SK-N-SH (cell line): ENCODE data around the gene FOXO1. TPM values are rescaled to one million over a fixed set of nuclear protein-coding genes. Genes with fewer than 3 reads are reported as not detected.
A peak's percentile ranks its signal among the peaks of the same experiment; 100 is the strongest.

Source experiments
- CTCF ChIA-PET: fragments of 300-600, 350-600 bp; formaldehyde crosslinking; extraction: SDS; loops from one replicate; lab custom pipeline; 2021; lab: Yijun Ruan, JAX
- POLR2A ChIA-PET: fragments of 350-600 bp; sonication (Branson Sonifier 250); formaldehyde crosslinking; extraction: SDS; loops from one replicate; lab custom pipeline; 2020; ENCODE audit warnings: antibody characterized with exemption, inconsistent platforms; lab: Yijun Ruan, JAX
- DNase-seq: peaks from one replicate; pipeline ENCODE4 v3.0.0; 2012
- H2AFZ ChIP-seq: fragments of 200-600 bp; sonication (generic); 2 replicates; pipeline ENCODE4 v1.8.1; 2016; ENCODE audit warnings: antibody characterized with exemption, mild to moderate bottlenecking, low read depth
- H3F3A ChIP-seq: fragments of 200-600 bp; sonication (generic); replicated peaks from 2 replicates; pipeline ENCODE3; 2016; ENCODE audit warnings: antibody characterized with exemption, mild to moderate bottlenecking; ENCODE audit not compliant: insufficient read depth
- H3K27ac ChIP-seq, 2 experiments: fragments of 200-500 bp in 1 of 2; fragments of 200-600 bp in 1 of 2; sonication (Bioruptor generic) in 1 of 2; sonication (generic), shearing (Covaris generic) in 1 of 2; 2 replicates each; pipeline versions ENCODE4 v1.5.1 to v1.6.1; 2014 to 2016; ENCODE audit warnings: low read depth in 2 of 2, inconsistent platforms in 1 of 2, low read length in 1 of 2, mild to moderate bottlenecking in 1 of 2, mixed read lengths in 1 of 2
- H3K27me3 ChIP-seq: fragments of 200-600 bp; sonication (generic), shearing (Covaris generic); 2 replicates; pipeline ENCODE4 v1.6.1; 2016; ENCODE audit warnings: mixed run types; ENCODE audit not compliant: insufficient read depth
- H3K36me3 ChIP-seq, 2 experiments: fragments of 200-500 bp in 1 of 2; fragments of 200-600 bp in 1 of 2; sonication (Bioruptor generic) in 1 of 2; sonication (generic) in 1 of 2; replicated peaks in 1 of 2; 2 replicates each; pipeline versions ENCODE3 to v1.5.1; 2014 to 2016; ENCODE audit warnings: low read length in 1 of 2, mild to moderate bottlenecking in 1 of 2; ENCODE audit not compliant: insufficient read depth in 2 of 2, control insufficient read depth in 1 of 2
- H3K4me1 ChIP-seq, 2 experiments: fragments of 200-500 bp in 1 of 2; fragments of 200-600 bp in 1 of 2; sonication (Bioruptor generic) in 1 of 2; sonication (generic), shearing (Covaris generic) in 1 of 2; 2 replicates each; pipeline versions ENCODE4 v1.5.1 to v1.6.1; 2014 to 2016; ENCODE audit warnings: low read depth in 1 of 2, low read length in 1 of 2, mixed run types in 1 of 2; ENCODE audit not compliant: insufficient read depth in 2 of 2, control insufficient read depth in 1 of 2
- H3K4me2 ChIP-seq: fragments of 200-600 bp; sonication (generic), shearing (Covaris generic); 2 replicates; pipeline ENCODE4 v1.6.1; 2017; ENCODE audit warnings: mixed run types
- H3K4me3 ChIP-seq, 2 experiments: fragments of 200-500 bp in 1 of 2; fragments of 200-600 bp in 1 of 2; sonication (Bioruptor generic) in 1 of 2; sonication (generic), shearing (Covaris generic) in 1 of 2; 2 replicates each; pipeline versions ENCODE4 v1.5.1 to v1.8.1; 2014 to 2016; ENCODE audit warnings: low read depth in 2 of 2, inconsistent platforms in 1 of 2, low read length in 1 of 2, mild to moderate bottlenecking in 1 of 2, mixed read lengths in 1 of 2, moderate library complexity in 1 of 2
- H3K79me2 ChIP-seq: fragments of 200-600 bp; sonication (generic); 2 replicates; pipeline ENCODE4 v1.8.1; 2017; ENCODE audit warnings: mild to moderate bottlenecking; ENCODE audit not compliant: insufficient read depth
- H3K9ac ChIP-seq: fragments of 200-600 bp; sonication (generic); 2 replicates; pipeline ENCODE4 v1.6.1; 2017; ENCODE audit warnings: mixed run types
- H3K9me2 ChIP-seq: fragments of 200-600 bp; sonication (generic); 2 replicates; pipeline ENCODE4 v1.6.1; 2017; ENCODE audit warnings: mixed run types
- H3K9me3 ChIP-seq: fragments of 200-600 bp; sonication (generic); 2 replicates; pipeline ENCODE4 v1.6.1; 2017; ENCODE audit warnings: mixed run types, mild to moderate bottlenecking, moderate library complexity
- H4K20me1 ChIP-seq: fragments of 200-600 bp; sonication (generic); 2 replicates; pipeline ENCODE4 v1.6.1; 2017; ENCODE audit warnings: mild to moderate bottlenecking, mixed run types; ENCODE audit not compliant: insufficient read depth
- ELF1 ChIP-seq: IDR thresholded peaks from 2 replicates; pipeline ENCODE4 v1.4.0; 2012
- EP300 ChIP-seq, 2 experiments: IDR thresholded peaks; 2 replicates each; pipeline versions ENCODE4 v1.4.0 to v1.6.1; 2012; ENCODE audit warnings: borderline replicate concordance in 1 of 2, low read depth in 1 of 2, low read length in 1 of 2
- EZH2phosphoT487 ChIP-seq: fragments of 200-600 bp; sonication (generic); IDR thresholded peaks from 2 replicates; pipeline ENCODE4 v1.6.1; 2017; ENCODE audit warnings: low read depth, mixed run types, mild to moderate bottlenecking, antibody characterized with exemption, moderate library complexity, borderline replicate concordance
- JUND ChIP-seq: IDR thresholded peaks from 2 replicates; pipeline ENCODE4 v1.4.0; 2012
- MXI1 ChIP-seq: IDR thresholded peaks from 2 replicates; pipeline ENCODE4 v1.6.1; 2012; ENCODE audit warnings: mild to moderate bottlenecking, low read depth, low read length, improper control_type of control experiment
- NFIC ChIP-seq: IDR thresholded peaks from 2 replicates; pipeline ENCODE4 v1.4.0; 2012; ENCODE audit warnings: borderline replicate concordance
- RAD21 ChIP-seq: IDR thresholded peaks from 2 replicates; pipeline ENCODE4 v1.6.1; 2012; ENCODE audit warnings: mild to moderate bottlenecking, low read length
- RXRA ChIP-seq: IDR thresholded peaks from 2 replicates; pipeline ENCODE4 v1.4.0; 2012; ENCODE audit warnings: low read depth, mild to moderate bottlenecking, borderline replicate concordance
- SIN3A ChIP-seq: IDR thresholded peaks from 2 replicates; pipeline ENCODE4 v1.6.1; 2012; ENCODE audit warnings: low read depth, mild to moderate bottlenecking, low read length, moderate library complexity, borderline replicate concordance
- TCF12 ChIP-seq: IDR thresholded peaks from 2 replicates; pipeline ENCODE4 v1.4.0; 2012
- TEAD4 ChIP-seq: IDR thresholded peaks from 2 replicates; pipeline ENCODE4 v1.4.0; 2012; ENCODE audit warnings: mild to moderate bottlenecking, borderline replicate concordance; ENCODE audit not compliant: insufficient read depth
- WGBS: methylation state at CpG from one replicate; pipeline ENCODE4 v1.1.6; 2017; ENCODE audit warnings: low lambda C conversion rate; 5-methylcytosine and 5-hydroxymethylcytosine counted together
- polyA plus RNA-seq, 3 experiments: library from polyadenylated mRNA; depleted of rRNA; stranded (reverse); fragments of >200 nt; gene quantifications; 2 replicates each; pipeline ENCODE4 v1.2.3, GENCODE V29; 2012
- TF ChIP-seq, protein P1 (sequence below): fragments of 200-600 bp; sonication (generic); IDR thresholded peaks from 2 replicates; pipeline ENCODE4 v1.6.1; 2017; ENCODE audit warnings: antibody characterized with exemption, mild to moderate bottlenecking, moderate library complexity
- TF ChIP-seq, protein P2 (sequence below): IDR thresholded peaks from 2 replicates; pipeline ENCODE4 v1.4.0; 2012; ENCODE audit warnings: low read depth
- TF ChIP-seq, protein P3 (sequence below): IDR thresholded peaks from 2 replicates; pipeline ENCODE4; 2012
- TF ChIP-seq, protein P4 (sequence below): fragments of 150-350 bp; IDR thresholded peaks from 2 replicates; pipeline ENCODE4 v1.6.1; 2016; ENCODE audit warnings: mild to moderate bottlenecking, low read depth, low read length

FOXO1 gene
- polyA plus RNA-seq, 1 of the 3 experiments (the other 2 are of a cell fraction): 1.8 TPM

DNA sequence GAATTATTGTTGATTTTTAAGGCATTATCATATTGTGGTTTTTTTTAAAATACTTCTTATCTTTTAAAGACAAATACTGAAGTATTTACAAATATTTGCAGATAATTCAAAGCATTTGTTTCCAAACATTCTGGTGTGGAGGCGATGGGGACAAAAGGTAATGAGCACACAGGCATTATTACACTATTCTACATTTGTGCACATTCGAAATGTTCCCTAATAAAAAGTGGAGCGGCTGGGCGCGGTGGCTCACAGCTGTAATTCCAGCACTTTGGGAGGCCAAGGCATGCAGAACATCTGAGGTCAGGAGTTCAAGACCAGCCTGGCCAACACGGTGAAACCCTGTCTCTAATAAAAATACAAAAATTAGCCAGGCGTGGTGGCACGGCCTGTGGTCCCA is 133.4 kb downstream of the FOXO1 start:
- Histone ChIP-seq H3K9me3 (no peaks in the 10 kb centered on the region), H3K9ac (no peak overlapping the region), H4K20me1 (no peaks in the 10 kb centered on the region), H3F3A (no peaks in the 10 kb centered on the region), H3K79me2 (no peaks in the 10 kb centered on the region), H2AFZ (no peak overlapping the region), H3K4me1 (no peaks in the 10 kb centered on the region), H3K4me3 (no peak overlapping the region), H3K9me2 (no peaks in the 10 kb centered on the region), H3K27ac (no peak overlapping the region), H3K4me2 (no peak overlapping the region), H3K36me3 (no peaks in the 10 kb centered on the region), H3K27me3 (no peaks in the 10 kb centered on the region)
- TF ChIP-seq TCF12 (no peak), RAD21 (no peak), EP300 (IDR thresholded peaks at IDR 0.05; ENCODE audit: borderline replicate concordance in 1 of 2, low read depth in 1 of 2, low read length in 1 of 2) (no peak)
- 91% methylated on average over 8 of the region's 8 CpGs for WGBS
- POLR2A ChIA-PET: interaction anchor here (0.9 kb wide), 1 partner anchor 12 kb away, joined by 3 read pairs; no protein-coding TSS in a partner anchor
- CTCF ChIA-PET: no interaction called here
- no peak for DNase-seq

DNA sequence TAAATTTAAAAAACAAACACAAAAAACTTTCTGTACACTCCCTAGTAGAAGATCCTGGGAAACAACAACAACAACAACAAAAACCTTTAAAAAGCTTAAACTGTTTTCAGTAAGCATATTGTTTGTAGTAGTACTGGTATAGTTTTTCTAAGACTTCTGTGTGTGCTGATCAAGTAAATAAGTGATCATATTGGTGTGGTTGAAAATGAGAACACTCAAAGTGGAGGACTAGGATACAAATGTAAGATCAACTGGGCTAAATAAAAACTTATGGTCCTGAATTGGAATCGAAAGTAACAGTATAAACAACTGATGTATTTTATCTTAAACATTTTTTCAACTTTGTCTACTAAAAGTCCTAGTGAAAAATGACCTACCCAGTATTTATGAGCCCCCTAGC is 135.5 kb downstream of the FOXO1 start:
- TF ChIP-seq JUND: no peak
- TF ChIP-seq SIN3A: no peak
- TF ChIP-seq, protein P1, sequence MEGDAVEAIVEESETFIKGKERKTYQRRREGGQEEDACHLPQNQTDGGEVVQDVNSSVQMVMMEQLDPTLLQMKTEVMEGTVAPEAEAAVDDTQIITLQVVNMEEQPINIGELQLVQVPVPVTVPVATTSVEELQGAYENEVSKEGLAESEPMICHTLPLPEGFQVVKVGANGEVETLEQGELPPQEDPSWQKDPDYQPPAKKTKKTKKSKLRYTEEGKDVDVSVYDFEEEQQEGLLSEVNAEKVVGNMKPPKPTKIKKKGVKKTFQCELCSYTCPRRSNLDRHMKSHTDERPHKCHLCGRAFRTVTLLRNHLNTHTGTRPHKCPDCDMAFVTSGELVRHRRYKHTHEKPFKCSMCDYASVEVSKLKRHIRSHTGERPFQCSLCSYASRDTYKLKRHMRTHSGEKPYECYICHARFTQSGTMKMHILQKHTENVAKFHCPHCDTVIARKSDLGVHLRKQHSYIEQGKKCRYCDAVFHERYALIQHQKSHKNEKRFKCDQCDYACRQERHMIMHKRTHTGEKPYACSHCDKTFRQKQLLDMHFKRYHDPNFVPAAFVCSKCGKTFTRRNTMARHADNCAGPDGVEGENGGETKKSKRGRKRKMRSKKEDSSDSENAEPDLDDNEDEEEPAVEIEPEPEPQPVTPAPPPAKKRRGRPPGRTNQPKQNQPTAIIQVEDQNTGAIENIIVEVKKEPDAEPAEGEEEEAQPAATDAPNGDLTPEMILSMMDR: no peak
- no peak for TF ChIP-seq RXRA
- no peak for TF ChIP-seq TEAD4
- no peak for TF ChIP-seq NFIC
- no peak for TF ChIP-seq MXI1
- Histone ChIP-seq H3K4me2 (no peak overlapping the region), H3K4me1 (no peaks in the 10 kb centered on the region), H3K27me3 (no peaks in the 10 kb centered on the region), H3K27ac (no peak overlapping the region), H3K9me2 (no peaks in the 10 kb centered on the region), H3F3A (no peaks in the 10 kb centered on the region), H3K36me3 (no peaks in the 10 kb centered on the region), H3K9ac (no peak overlapping the region), H3K79me2 (no peaks in the 10 kb centered on the region), H4K20me1 (no peaks in the 10 kb centered on the region), H3K4me3 (no peak overlapping the region), H2AFZ (0 out of 2 replicates have a peak overlapping the region, but pooled peaks have one; percentile 7), H3K9me3 (peaks cover 4% of the 10 kb centered on the region; the same call in 1 of the 2 replicates)
- DNase-seq: no peak
- ChIA-PET CTCF (no interaction called here), POLR2A (no interaction called here)
- WGBS: 30% methylated on average over 1 of the region's 1 CpG

DNA sequence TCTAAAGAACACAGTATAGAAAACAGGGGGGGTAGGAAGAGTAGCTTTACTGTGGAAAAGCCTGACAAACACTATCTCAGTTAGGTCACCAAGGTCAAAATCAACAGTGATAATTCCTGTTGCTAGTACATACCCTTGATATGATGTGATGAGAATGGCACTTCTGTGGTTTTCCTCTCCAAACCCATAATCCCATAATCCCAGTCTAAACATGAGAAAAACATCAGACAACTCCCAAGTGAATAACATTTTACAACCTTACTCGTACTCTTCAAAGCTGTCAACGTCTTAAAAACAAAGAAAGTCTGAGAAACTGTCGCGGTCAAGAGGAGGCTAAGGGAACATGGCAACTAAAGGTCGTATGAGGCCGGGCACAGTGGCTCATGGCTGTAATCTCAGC is 137.6 kb downstream of the FOXO1 start:
- WGBS: 89% methylated on average over 6 of the region's 6 CpGs
- Histone ChIP-seq H4K20me1 (no peaks in the 10 kb centered on the region), H3K4me3 (no peak overlapping the region), H3K79me2 (no peaks in the 10 kb centered on the region), H3K9me2 (no peaks in the 10 kb centered on the region), H2AFZ (no peak overlapping the region), H3K27ac (no peak overlapping the region), H3K9ac (no peak overlapping the region), H3K4me1 (no peaks in the 10 kb centered on the region), H3K9me3 (peaks cover 4% of the 10 kb centered on the region; the same call in 1 of the 2 replicates), H3F3A (no peaks in the 10 kb centered on the region), H3K27me3 (no peaks in the 10 kb centered on the region), H3K4me2 (no peak overlapping the region), H3K36me3 (no peaks in the 10 kb centered on the region)
- ChIA-PET POLR2A (no interaction called here), CTCF (interaction anchor here (1.0 kb wide), 1 partner anchor 12 kb away, joined by 3 read pairs; no protein-coding TSS in a partner anchor)
- DNase-seq: no peak
- TF ChIP-seq EP300 (IDR thresholded peaks at IDR 0.05; ENCODE audit: borderline replicate concordance in 1 of 2, low read depth in 1 of 2, low read length in 1 of 2) (no peak), RAD21 (no peak), TEAD4 (no peak), SIN3A (no peak), ELF1 (no peak), MXI1 (no peak), EZH2phosphoT487 (no peak)
- TF ChIP-seq, protein P2, sequence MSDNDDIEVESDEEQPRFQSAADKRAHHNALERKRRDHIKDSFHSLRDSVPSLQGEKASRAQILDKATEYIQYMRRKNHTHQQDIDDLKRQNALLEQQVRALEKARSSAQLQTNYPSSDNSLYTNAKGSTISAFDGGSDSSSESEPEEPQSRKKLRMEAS: no peak
- TF ChIP-seq, protein P1: no peak
- TF ChIP-seq, protein P3, sequence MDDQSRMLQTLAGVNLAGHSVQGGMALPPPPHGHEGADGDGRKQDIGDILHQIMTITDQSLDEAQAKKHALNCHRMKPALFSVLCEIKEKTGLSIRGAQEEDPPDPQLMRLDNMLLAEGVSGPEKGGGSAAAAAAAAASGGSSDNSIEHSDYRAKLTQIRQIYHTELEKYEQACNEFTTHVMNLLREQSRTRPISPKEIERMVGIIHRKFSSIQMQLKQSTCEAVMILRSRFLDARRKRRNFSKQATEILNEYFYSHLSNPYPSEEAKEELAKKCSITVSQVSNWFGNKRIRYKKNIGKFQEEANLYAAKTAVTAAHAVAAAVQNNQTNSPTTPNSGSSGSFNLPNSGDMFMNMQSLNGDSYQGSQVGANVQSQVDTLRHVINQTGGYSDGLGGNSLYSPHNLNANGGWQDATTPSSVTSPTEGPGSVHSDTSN: no peak
- TF ChIP-seq, protein P4, sequence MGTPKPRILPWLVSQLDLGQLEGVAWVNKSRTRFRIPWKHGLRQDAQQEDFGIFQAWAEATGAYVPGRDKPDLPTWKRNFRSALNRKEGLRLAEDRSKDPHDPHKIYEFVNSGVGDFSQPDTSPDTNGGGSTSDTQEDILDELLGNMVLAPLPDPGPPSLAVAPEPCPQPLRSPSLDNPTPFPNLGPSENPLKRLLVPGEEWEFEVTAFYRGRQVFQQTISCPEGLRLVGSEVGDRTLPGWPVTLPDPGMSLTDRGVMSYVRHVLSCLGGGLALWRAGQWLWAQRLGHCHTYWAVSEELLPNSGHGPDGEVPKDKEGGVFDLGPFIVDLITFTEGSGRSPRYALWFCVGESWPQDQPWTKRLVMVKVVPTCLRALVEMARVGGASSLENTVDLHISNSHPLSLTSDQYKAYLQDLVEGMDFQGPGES: no peak
